H1 (cell line): ENCODE results near the gene GUCY1A1. TPM values are rescaled to one million over a fixed set of nuclear protein-coding genes. Genes with fewer than 3 reads are reported as not detected.

Experiments used
- CTCF ChIA-PET: fragments of 300-600 bp; sonication (Branson Sonifier 250); formaldehyde crosslinking; loops from one replicate; lab custom pipeline; 2021; ENCODE audit not compliant: partially characterized antibody; lab: Charles Lee
- POLR2A ChIA-PET: fragments of 300-600 bp; sonication (Branson Sonifier 250); formaldehyde crosslinking; loops from one replicate; lab custom pipeline; 2021; ENCODE audit warnings: inconsistent platforms; ENCODE audit not compliant: partially characterized antibody; lab: Charles Lee
- DNase-seq, 2 experiments: peaks; one replicate each; pipeline versions ENCODE4 v3.0.0 to v3.0.0-alpha.2; 2010 to 2022; ENCODE audit warnings: low spot score in 2 of 2, low read depth in 1 of 2, mixed read lengths in 1 of 2
- FAIRE-seq: peaks from 2 replicates; lab custom pipeline; 2011; peaks lifted over from hg19 to GRCh38; lab: Jason Lieb, UNC
- H2AFZ ChIP-seq: 2 replicates; pipeline ENCODE4 v1.8.1; 2012; ENCODE audit warnings: low read length, inconsistent platforms
- H2AK5ac ChIP-seq: 2 replicates; pipeline ENCODE4 v1.6.1; 2013; ENCODE audit warnings: low read depth, low read length
- H2BK120ac ChIP-seq: replicated peaks from 2 replicates; pipeline ENCODE3; 2013; ENCODE audit warnings: low read depth, low read length, inconsistent platforms
- H2BK12ac ChIP-seq: 2 replicates; pipeline ENCODE4 v1.6.1; 2013; ENCODE audit warnings: low read depth, low read length
- H2BK15ac ChIP-seq: 2 replicates; pipeline ENCODE4 v1.6.1; 2013; ENCODE audit warnings: low read length
- H2BK20ac ChIP-seq: 2 replicates; pipeline ENCODE4 v1.6.1; 2013; ENCODE audit warnings: low read length
- H2BK5ac ChIP-seq: 2 replicates; pipeline ENCODE4 v1.6.1; 2013; ENCODE audit warnings: low read depth, low read length
- H3K14ac ChIP-seq: 2 replicates; pipeline ENCODE4 v1.6.1; 2013; ENCODE audit warnings: inconsistent platforms; ENCODE audit not compliant: insufficient read length
- H3K18ac ChIP-seq: 2 replicates; pipeline ENCODE4 v1.6.1; 2013; ENCODE audit warnings: low read length; ENCODE audit errors: extremely low read depth
- H3K23ac ChIP-seq: 2 replicates; pipeline ENCODE4 v1.6.1; 2013; ENCODE audit warnings: inconsistent platforms; ENCODE audit not compliant: insufficient read length
- H3K23me2 ChIP-seq: 2 replicates; pipeline ENCODE4 v1.6.1; 2013; ENCODE audit warnings: low read depth, low read length
- H3K27ac ChIP-seq: 2 replicates; pipeline ENCODE4 v1.6.1; 2011; ENCODE audit warnings: low read depth, low read length, inconsistent platforms
- H3K27me3 ChIP-seq, 4 experiments: replicated peaks in 1 of 4; 1 replicate in 1 of 4; 2 replicates in 3 of 4; pipeline versions ENCODE4 v1.6.1 to v1.8.1; 2011 to 2013; ENCODE audit warnings: low read length in 3 of 4, mild to moderate bottlenecking in 3 of 4, inconsistent platforms in 2 of 4, mixed read lengths in 2 of 4, moderate library complexity in 1 of 4; ENCODE audit not compliant: control insufficient read depth in 3 of 4, insufficient read depth in 3 of 4; ENCODE audit errors: extremely low read depth in 1 of 4
- H3K36me3 ChIP-seq, 4 experiments: 2 replicates each; pipeline versions ENCODE4 v1.6.1 to v1.8.1; 2011 to 2013; ENCODE audit warnings: mild to moderate bottlenecking in 4 of 4, low read length in 3 of 4, moderate library complexity in 2 of 4, control low read depth in 1 of 4, inconsistent platforms in 1 of 4; ENCODE audit not compliant: insufficient read depth in 4 of 4, control insufficient read depth in 2 of 4
- H3K4ac ChIP-seq: replicated peaks from 2 replicates; pipeline ENCODE3; 2013; ENCODE audit warnings: low read length, low read depth, mixed read lengths, inconsistent platforms; ENCODE audit not compliant: insufficient read length
- H3K4me1 ChIP-seq, 4 experiments: replicated peaks in 1 of 4; 1 replicate in 1 of 4; 2 replicates in 3 of 4; pipeline versions ENCODE4 v1.6.1 to v1.8.1; 2011 to 2013; ENCODE audit warnings: low read length in 3 of 4, inconsistent platforms in 2 of 4, mixed read lengths in 1 of 4; ENCODE audit not compliant: insufficient read depth in 4 of 4, control insufficient read depth in 3 of 4
- H3K4me2 ChIP-seq, 2 experiments: 2 replicates each; pipeline versions ENCODE4 v1.6.1 to v1.8.1; 2011 to 2013; ENCODE audit warnings: low read depth in 2 of 2, low read length in 2 of 2, control low read depth in 1 of 2, inconsistent platforms in 1 of 2, mild to moderate bottlenecking in 1 of 2; ENCODE audit not compliant: insufficient read depth in 1 of 2
- H3K4me3 ChIP-seq, 4 experiments: fragments of 200-600, 300-600 bp in 1 of 4; sonication (generic), shearing (Covaris generic), sonication (Bioruptor Twin) in 1 of 4; 2 replicates each; pipeline versions ENCODE4 v1.5.1 to v1.8.1; 2011 to 2016; ENCODE audit warnings: low read length in 4 of 4, low read depth in 3 of 4, control low read depth in 2 of 4, inconsistent platforms in 2 of 4, mild to moderate bottlenecking in 2 of 4, mixed read lengths in 1 of 4, moderate library complexity in 1 of 4; ENCODE audit not compliant: insufficient read depth in 2 of 4; ENCODE audit errors: extremely low read depth in 1 of 4
- H3K56ac ChIP-seq: replicated peaks from 2 replicates; pipeline ENCODE3; 2013; ENCODE audit warnings: low read depth, mild to moderate bottlenecking, mixed read lengths, low read length, inconsistent platforms; ENCODE audit not compliant: insufficient read length
- H3K79me1 ChIP-seq: 2 replicates; pipeline ENCODE4 v1.6.1; 2013; ENCODE audit warnings: low read depth, low read length, control low read depth
- H3K79me2 ChIP-seq, 2 experiments: 2 replicates each; pipeline versions ENCODE4 v1.6.1 to v1.8.1; 2012 to 2013; ENCODE audit warnings: low read length in 2 of 2, mild to moderate bottlenecking in 2 of 2, inconsistent platforms in 1 of 2; ENCODE audit not compliant: insufficient read depth in 2 of 2, control insufficient read depth in 1 of 2
- H3K9ac ChIP-seq, 4 experiments: replicated peaks in 1 of 4; 1 replicate in 1 of 4; 2 replicates in 3 of 4; pipeline versions ENCODE4 v1.6.1 to v1.8.1; 2011 to 2013; ENCODE audit warnings: low read depth in 3 of 4, low read length in 3 of 4, control low read depth in 2 of 4, mild to moderate bottlenecking in 2 of 4, moderate library complexity in 2 of 4, inconsistent platforms in 1 of 4; ENCODE audit errors: extremely low read depth in 1 of 4
- H3K9me3 ChIP-seq, 2 experiments: 2 replicates each; pipeline versions ENCODE4 v1.6.1 to v1.8.1; 2012 to 2013; ENCODE audit warnings: mild to moderate bottlenecking in 2 of 2, moderate library complexity in 2 of 2, control low read depth in 1 of 2, inconsistent platforms in 1 of 2, low read depth in 1 of 2, low read length in 1 of 2, mixed read lengths in 1 of 2; ENCODE audit not compliant: insufficient read depth in 2 of 2
- H4K20me1 ChIP-seq, 2 experiments: replicated peaks in 1 of 2; 2 replicates each; pipeline versions ENCODE3 to v1.8.1; 2011 to 2013; ENCODE audit warnings: inconsistent platforms in 2 of 2, low read length in 2 of 2, mild to moderate bottlenecking in 1 of 2; ENCODE audit not compliant: insufficient read depth in 2 of 2, control insufficient read depth in 1 of 2
- H4K5ac ChIP-seq: 2 replicates; pipeline ENCODE4 v1.6.1; 2013; ENCODE audit warnings: low read length, low read depth, mixed read lengths, inconsistent platforms; ENCODE audit not compliant: insufficient read length
- H4K8ac ChIP-seq: 2 replicates; pipeline ENCODE4 v1.8.0; 2013; ENCODE audit warnings: mild to moderate bottlenecking, moderate library complexity, low read length, inconsistent platforms; ENCODE audit not compliant: insufficient read depth; ENCODE audit errors: extremely low read depth
- H4K91ac ChIP-seq: replicated peaks from 2 replicates; pipeline ENCODE3; 2013; ENCODE audit warnings: low read length, mixed read lengths, inconsistent platforms; ENCODE audit not compliant: insufficient read length
- ATF2 ChIP-seq: IDR thresholded peaks from 2 replicates; pipeline ENCODE4 v1.6.1; 2012; ENCODE audit warnings: low read length, inconsistent platforms
- CBX8 ChIP-seq: fragments of 300-800, 300-1000 bp; sonication (generic); IDR thresholded peaks from 2 replicates; pipeline ENCODE4 v1.7.1; 2016; ENCODE audit warnings: low read depth, low read length, borderline replicate concordance
- CREB1 ChIP-seq: IDR thresholded peaks from 2 replicates; pipeline ENCODE4 v1.6.1; 2012; ENCODE audit warnings: inconsistent platforms
- CTCF ChIP-seq, 3 experiments: IDR thresholded peaks; 1 replicate in 2 of 3; 2 replicates in 1 of 3; pipeline versions ENCODE4 v1.5.1 to v1.6.1; 2011; ENCODE audit warnings: low read length in 3 of 3, mild to moderate bottlenecking in 3 of 3, inconsistent platforms in 2 of 3, low read depth in 1 of 3, moderate library complexity in 1 of 3; ENCODE audit not compliant: insufficient read depth in 1 of 3; ENCODE audit errors: control extremely low read depth in 1 of 3
- KDM1A ChIP-seq: fragments of 200-600, 300-600 bp; sonication (generic); IDR thresholded peaks from 2 replicates; pipeline ENCODE4 v1.7.1; 2016; ENCODE audit warnings: mild to moderate bottlenecking, low read length, borderline replicate concordance
- NRF1 ChIP-seq: IDR thresholded peaks from 2 replicates; pipeline ENCODE4 v1.6.1; 2011; ENCODE audit warnings: mild to moderate bottlenecking, low read depth, low read length, improper control_type of control experiment
- POLR2AphosphoS5 ChIP-seq: IDR thresholded peaks from 2 replicates; pipeline ENCODE4 v1.6.1; 2011; ENCODE audit warnings: low read depth, low read length
- RXRA ChIP-seq: IDR thresholded peaks from 2 replicates; pipeline ENCODE4 v1.6.1; 2011; ENCODE audit warnings: low read depth, mild to moderate bottlenecking, low read length, moderate library complexity; ENCODE audit not compliant: insufficient read depth
- SIN3A ChIP-seq, 2 experiments: IDR thresholded peaks in 1 of 2; conservative IDR thresholded peaks in 1 of 2; 2 replicates each; pipeline ENCODE4 v1.6.1; 2011 to 2012; ENCODE audit warnings: low read length in 2 of 2, improper control_type of control experiment in 1 of 2, low read depth in 1 of 2, mild to moderate bottlenecking in 1 of 2
- SP1 ChIP-seq: IDR thresholded peaks from 2 replicates; pipeline ENCODE4 v1.6.1; 2011; ENCODE audit warnings: low read depth, low read length
- SP4 ChIP-seq: IDR thresholded peaks from 2 replicates; pipeline ENCODE4 v1.6.1; 2012; ENCODE audit warnings: low read length, inconsistent platforms
- WGBS, 2 experiments: shearing (Covaris generic) in 1 of 2; methylation state at CpG; one replicate each; pipeline versions ENCODE4 v1.1.6 to v1.1.7; 2013 to 2015; ENCODE audit warnings: low lambda C conversion rate in 2 of 2, mixed read lengths in 2 of 2, inconsistent platforms in 1 of 2, low coverage in 1 of 2, missing lambda C conversion rate in 1 of 2; ENCODE audit not compliant: insufficient replicate concordance in 2 of 2, insufficient coverage in 1 of 2, insufficient read length in 1 of 2; ENCODE audit errors: extremely low coverage in 1 of 2, missing lambda C conversion rate in 1 of 2; 5-methylcytosine and 5-hydroxymethylcytosine counted together
- polyA plus RNA-seq, 7 experiments: library from polyadenylated mRNA; depleted of rRNA in 3 of 7; stranded (reverse) in 5 of 7; unstranded in 2 of 7; fragments of >200 nt in 5 of 7; fragments of 200-250 nt in 2 of 7; gene quantifications; 1 replicate in 5 of 7; 2 replicates in 1 of 7; 4 replicates in 1 of 7; pipeline versions ENCODE4 v1.2.1 to v1.2.3, GENCODE V29; 2011 to 2013; ENCODE audit warnings: missing spikeins in 2 of 7, mixed read lengths in 2 of 7
- total RNA-seq: library from RNA; stranded (reverse); fragmentation: NEBNext Ultra II Directional; extraction: Animal tissue kit (Norgen Biotek cat#: 25700); gene quantifications from 2 replicates; pipeline ENCODE4 v1.2.1, GENCODE V29; 2021

GUCY1A1 gene
- total and polyA plus RNA-seq, 2 of the 8 experiments (the other 6 are each of a cell fraction or from before 2014, with no cell fraction given) = not detected

- Histone ChIP-seq H3K56ac (no peak overlapping the region), H2BK120ac (no peak overlapping the region), H4K5ac (no peak overlapping the region), H4K91ac (no peak overlapping the region), H3K23ac (no peak overlapping the region), H3K14ac (no peak overlapping the region), H3K79me1 (no peaks in the 10 kb centered on the region), H3K18ac (no peak overlapping the region), H2BK20ac (no peak overlapping the region), H3K79me2 (no peaks in the 10 kb centered on the region), H3K23me2 (no peaks in the 10 kb centered on the region), H3K9ac (no peak overlapping the region), H3K36me3 (no peaks in the 10 kb centered on the region), H3K4ac (no peak overlapping the region), H3K9me3 (no peaks in the 10 kb centered on the region), H3K27me3 (no peaks in the 10 kb centered on the region), H2BK5ac (no peak overlapping the region), H2AK5ac (no peak overlapping the region), H2BK12ac (no peak overlapping the region), H2BK15ac (no peak overlapping the region), H2AFZ (no peak overlapping the region), H4K20me1 (no peaks in the 10 kb centered on the region), H4K8ac (no peak overlapping the region), H3K4me2 (no peak overlapping the region), H3K27ac (no peak overlapping the region), H3K4me3 (no peak overlapping the region), H3K4me1 (no peaks in the 10 kb centered on the region)
- ChIA-PET POLR2A (no interaction called here), CTCF (no interaction called here)
- FAIRE-seq (no peak), DNase-seq (no peak)
- WGBS, 2 experiments = 87% methylated on average over 1 of the region's 1 CpG; no CpG with 5 or more reads in 1 of the 2 experiments
- TF ChIP-seq RXRA = no peak
- TF ChIP-seq SP4 = no peak
- no peak for TF ChIP-seq SP1
- TF ChIP-seq SIN3A (conservative IDR thresholded peaks at IDR 0.05 in 1 of 2, IDR thresholded peaks at IDR 0.05 in 1 of 2; ENCODE audit: low read depth in 1 of 2, low read length in 2 of 2) = no peak
- no peak for TF ChIP-seq NRF1
- no peak for TF ChIP-seq CREB1
- no peak for TF ChIP-seq CTCF (IDR thresholded peaks at IDR 0.05; ENCODE audit: control extremely low read depth in 1 of 3, insufficient read depth in 1 of 3, low read depth in 1 of 3, low read length in 3 of 3)
- TF ChIP-seq CBX8 = no peak
- TF ChIP-seq POLR2AphosphoS5 = no peak
- TF ChIP-seq KDM1A = no peak
- no peak for TF ChIP-seq ATF2
Measured at GRCh38 chr4:155692361-155692760, 25.7 kb downstream of the GUCY1A1 start.
